A549 (cell line): ENCODE results near the gene RHOT2. TPM values are rescaled to one million over a fixed set of nuclear protein-coding genes. Genes with fewer than 3 reads are reported as not detected.

Experiments used
- ATAC-seq, 2 experiments: fragments of 200-7000 bp in 1 of 2; fragments of >200 bp in 1 of 2; cut with Nextera tagmentation in 1 of 2; cut with Tn5 transposase in 1 of 2; 3 replicates each; pipeline versions ENCODE4 v1.8.0 to v1.9.1; 2018 to 2020; ENCODE audit warnings: mild to moderate bottlenecking in 1 of 2, moderate library complexity in 1 of 2
- CTCF ChIA-PET: fragments of 300-600 bp; sonication (Branson Sonifier 250); formaldehyde crosslinking; extraction: SDS; loops from one replicate; lab custom pipeline; 2021; ENCODE audit warnings: antibody characterized with exemption, inconsistent platforms; lab: Yijun Ruan, JAX
- POLR2A ChIA-PET: fragments of 350-600 bp; formaldehyde crosslinking; extraction: SDS; loops from one replicate; lab custom pipeline; 2021; ENCODE audit warnings: antibody characterized with exemption, inconsistent platforms; lab: Yijun Ruan, JAX
- DNase-seq, 2 experiments: peaks; one replicate each; pipeline versions ENCODE4 v3.0.0 to v3.0.0-alpha.2; 2011 to 2016; ENCODE audit warnings: low read depth in 1 of 2, low spot score in 1 of 2
- FAIRE-seq: peaks from 2 replicates; lab custom pipeline; 2011; peaks lifted over from hg19 to GRCh38; lab: Jason Lieb, UNC
- H3K27ac ChIP-seq, 2 experiments: fragments of >200 bp; sonication (Bioruptor Twin); formaldehyde crosslinking; 3 replicates each; pipeline ENCODE4 v1.5.1; 2016 to 2017
- H3K4me1 ChIP-seq: fragments of >200 bp; sonication (Bioruptor Twin); formaldehyde crosslinking; 3 replicates; pipeline ENCODE4 v1.6.1; 2016
- H3K4me2 ChIP-seq: fragments of >200 bp; sonication (Bioruptor Twin); formaldehyde crosslinking; 3 replicates; pipeline ENCODE4 v1.6.1; 2016
- H3K4me3 ChIP-seq: fragments of >200 bp; sonication (Bioruptor Twin); formaldehyde crosslinking; 3 replicates; pipeline ENCODE4 v1.5.1; 2016
- H3K9me3 ChIP-seq: fragments of >200 bp; sonication (Bioruptor Twin); formaldehyde crosslinking; 3 replicates; pipeline ENCODE4 v1.6.1; 2016
- CEBPB ChIP-seq, 2 experiments: fragments of >200 bp in 1 of 2; sonication (Bioruptor Twin) in 1 of 2; formaldehyde crosslinking in 1 of 2; IDR thresholded peaks; 2 replicates each; pipeline ENCODE4 v1.6.1; 2012 to 2016
- EHMT2 ChIP-seq: fragments of 200-600 bp; sonication (generic); IDR thresholded peaks from 2 replicates; pipeline ENCODE4 v1.6.1; 2016; ENCODE audit warnings: antibody characterized with exemption, low read depth, mild to moderate bottlenecking, moderate library complexity
- HEYL ChIP-seq: fragments of 250-450 bp; sonication (Bioruptor Pico); IDR thresholded peaks from 2 replicates; pipeline ENCODE4 v1.8.0; 2021; ENCODE audit warnings: mild to moderate bottlenecking, moderate library complexity
- HOXA7 ChIP-seq: fragments of 250-450 bp; sonication (Bioruptor Pico); IDR thresholded peaks from 2 replicates; pipeline ENCODE4 v1.5.0; 2020; ENCODE audit warnings: mild to moderate bottlenecking, moderate library complexity
- JUN ChIP-seq, 2 experiments: fragments of >200 bp; sonication (Bioruptor Twin); formaldehyde crosslinking; IDR thresholded peaks; 2 replicates in 1 of 2; 3 replicates in 1 of 2; pipeline ENCODE4 v1.6.1; 2016 to 2017
- KDM1A ChIP-seq: fragments of 200-600 bp; sonication (generic); IDR thresholded peaks from 2 replicates; pipeline ENCODE4 v1.6.1; 2016; ENCODE audit warnings: low read depth, mild to moderate bottlenecking
- KDM5A ChIP-seq: fragments of 200-600 bp; sonication (generic); IDR thresholded peaks from 2 replicates; pipeline ENCODE4 v1.6.1; 2016; ENCODE audit warnings: antibody characterized with exemption, mild to moderate bottlenecking
- NPAS2 ChIP-seq: fragments of 250-450 bp; sonication (Bioruptor Pico); IDR thresholded peaks from 2 replicates; pipeline ENCODE4 v1.8.0; 2022; ENCODE audit warnings: mild to moderate bottlenecking, moderate library complexity, borderline replicate concordance
- NR3C1 ChIP-seq: fragments of >200 bp; sonication (Bioruptor Twin); formaldehyde crosslinking; IDR thresholded peaks from 3 replicates; pipeline ENCODE4 v1.6.1; 2017
- PHF8 ChIP-seq: fragments of 200-600 bp; sonication (generic); IDR thresholded peaks from 2 replicates; pipeline ENCODE4 v1.6.1; 2016; ENCODE audit warnings: low read depth, mild to moderate bottlenecking, antibody characterized with exemption, moderate library complexity, borderline replicate concordance
- RCOR1 ChIP-seq: fragments of 150-350 bp; IDR thresholded peaks from 2 replicates; pipeline ENCODE4 v1.6.1; 2014; ENCODE audit warnings: antibody characterized with exemption, low read length, low read depth
- SREBF2 ChIP-seq: fragments of 450-650 bp; IDR thresholded peaks from 2 replicates; pipeline ENCODE4 v1.6.1; 2014; ENCODE audit warnings: mild to moderate bottlenecking, moderate library complexity
- ZC3H11A ChIP-seq: fragments of 450-650 bp; IDR thresholded peaks from 2 replicates; pipeline ENCODE4 v1.6.1; 2014; ENCODE audit warnings: antibody characterized with exemption, mild to moderate bottlenecking
- ZNF302 ChIP-seq: fragments of 250-450 bp; sonication (Bioruptor Pico); IDR thresholded peaks from 2 replicates; pipeline ENCODE4 v1.9.0; 2021; ENCODE audit warnings: inconsistent platforms, mild to moderate bottlenecking, moderate library complexity
- WGBS: methylation state at CpG from one replicate; pipeline ENCODE4 v1.1.6; 2017; ENCODE audit errors: missing lambda C conversion rate; 5-methylcytosine and 5-hydroxymethylcytosine counted together
- polyA plus RNA-seq, 4 experiments: library from polyadenylated mRNA; depleted of rRNA in 3 of 4; stranded (reverse); fragments of >200 nt; fragmentation: RNase III in 1 of 4; extraction: RNeasy Plus Mini Kit Qiagen cat#74134 plus additional on column Dnase treatment in 1 of 4; gene quantifications; 2 replicates in 3 of 4; 3 replicates in 1 of 4; pipeline ENCODE4 v1.2.3, GENCODE V29; 2011 to 2017
- TF ChIP-seq, protein P1 (sequence below): IDR thresholded peaks from 2 replicates; pipeline ENCODE4 v1.6.1; 2012
- TF ChIP-seq, protein P2 (sequence below): fragments of 450-650 bp; IDR thresholded peaks from 2 replicates; pipeline ENCODE4 v1.6.1; 2014; ENCODE audit warnings: antibody characterized with exemption
- TF ChIP-seq, protein P3 (sequence below): IDR thresholded peaks from 2 replicates; pipeline ENCODE4 v1.6.1; 2012; ENCODE audit warnings: low read depth, borderline replicate concordance

Gene RHOT2
- polyA plus RNA-seq, 2 of the 4 experiments (the other 2 are of a cell fraction), result 38.0 to 83.1 TPM

DNA sequence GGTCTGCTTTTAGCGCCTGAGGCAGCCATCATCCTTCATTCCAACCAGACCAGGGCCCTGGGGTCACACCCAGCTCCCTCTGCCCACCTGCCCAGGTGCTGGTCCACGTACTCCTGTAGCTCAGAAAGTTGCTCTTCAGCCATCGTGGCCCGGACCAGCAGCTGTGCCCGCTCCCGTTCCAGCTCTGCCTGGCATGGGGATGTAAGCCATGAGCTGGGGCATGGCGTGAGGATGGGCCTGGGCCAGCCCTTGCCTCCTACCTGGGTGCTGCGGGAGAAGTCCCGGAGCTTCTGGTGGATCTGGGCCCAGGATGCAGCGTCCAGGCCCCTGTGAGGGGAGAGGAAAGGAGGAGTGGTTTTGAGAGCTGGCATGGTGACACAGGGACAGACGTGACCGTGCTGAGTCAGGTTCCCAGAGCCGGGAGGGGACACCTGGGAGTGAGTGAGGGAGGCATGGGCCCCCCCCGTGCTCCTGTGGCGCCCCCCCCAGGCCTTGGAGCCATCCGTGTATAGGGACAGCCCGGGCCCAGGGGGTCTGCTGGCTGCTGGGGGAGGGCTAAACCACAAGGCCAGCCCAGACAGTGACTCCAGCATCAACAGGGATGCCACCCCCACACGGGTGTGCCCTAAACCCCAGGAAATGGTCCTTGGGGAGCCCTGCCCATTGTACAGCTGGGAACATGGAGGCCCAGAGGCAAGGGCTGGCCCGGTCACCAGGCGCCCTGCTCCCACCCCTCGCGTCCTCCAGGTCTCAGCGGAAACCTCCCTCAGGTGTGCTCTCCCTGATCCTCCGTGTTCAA is 55.1 kb downstream of the RHOT2 start:
- Histone ChIP-seq H3K4me3 (no peak overlapping the region), H3K27ac (no peak overlapping the region), H3K4me2 (no peak overlapping the region), H3K9me3 (no peaks in the 10 kb centered on the region), H3K4me1 (peaks cover 37% of the 10 kb centered on the region)
- FAIRE-seq (no peak), DNase-seq (no peak), ATAC-seq (no peak)
- WGBS, result 88% methylated on average over 14 of the region's 24 CpGs
- ChIA-PET CTCF (interaction anchor here (0.7 to 28.0 kb wide), 5 partner anchors 9 to 62 kb away, joined by 3 to 656 read pairs (median 4); partner anchors contain the start of genes ANTKMT, CCDC78, CIAO3 and FBXL16), POLR2A (interaction anchor here (4.2 kb wide), 1 partner anchor 8 kb away, joined by 23 read pairs; the partner anchor contains the start of gene METRN)
- TF ChIP-seq HEYL (CRISPR knock-in tag) (no peak), CEBPB (IDR thresholded peaks at IDR 0.05) (no peak), RCOR1 (no peak), JUN (IDR thresholded peaks at IDR 0.05) (0 out of 5 replicates have a peak, but pooled peaks of 1 of the 2 experiments have one; percentile 11), ZC3H11A (no peak)

DNA sequence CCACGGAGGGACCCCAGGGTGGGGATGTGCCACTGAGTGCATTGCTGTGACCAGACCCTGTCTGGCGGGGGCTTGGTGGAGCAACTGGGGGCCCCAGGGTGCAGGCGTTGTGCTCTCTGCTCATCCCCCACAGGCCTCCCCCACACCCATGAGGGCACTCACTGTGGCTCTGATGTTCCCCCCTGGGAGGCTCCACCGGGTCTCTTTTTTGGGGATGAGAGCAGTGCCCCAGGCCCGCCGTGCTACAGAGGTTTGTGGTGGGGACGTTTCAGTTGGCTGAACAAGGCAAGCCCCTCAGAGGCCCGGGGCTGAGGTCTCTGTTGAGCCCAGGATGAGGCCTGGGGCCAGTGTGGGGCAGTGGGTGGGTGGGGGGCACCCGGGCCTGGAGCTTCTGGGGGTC is 55.8 kb downstream of the RHOT2 start:
- H3K4me1 ChIP-seq, result peaks cover 32% of the 10 kb centered on the region
- 95% methylated on average over 4 of the region's 9 CpGs for WGBS
- POLR2A ChIA-PET, result interaction anchor here (0.6 to 4.2 kb wide), 2 partner anchors 8 to 11 kb away, joined by 3 to 23 read pairs; partner anchors contain the start of gene METRN

More for the DNA sequence above, 55.8 kb downstream of the RHOT2 start:
- ATAC-seq (no peak), DNase-seq (no peak), FAIRE-seq (no peak)
- Histone ChIP-seq H3K4me3 (no peak overlapping the region), H3K27ac (no peak overlapping the region), H3K9me3 (no peaks in the 10 kb centered on the region)
- CTCF ChIA-PET, result interaction anchor here (1.1 to 28.0 kb wide), 3 partner anchors 9 to 62 kb away, joined by 3 to 656 read pairs (median 656); partner anchors contain the start of genes ANTKMT, CCDC78, CIAO3 and FBXL16
- no peak for TF ChIP-seq HOXA7 (CRISPR knock-in tag)
- TF ChIP-seq EHMT2, result no peak
- TF ChIP-seq ZNF302, result no peak
- TF ChIP-seq ZC3H11A, result no peak
- TF ChIP-seq NPAS2, result no peak
- TF ChIP-seq SREBF2, result no peak
- TF ChIP-seq, protein P1, sequence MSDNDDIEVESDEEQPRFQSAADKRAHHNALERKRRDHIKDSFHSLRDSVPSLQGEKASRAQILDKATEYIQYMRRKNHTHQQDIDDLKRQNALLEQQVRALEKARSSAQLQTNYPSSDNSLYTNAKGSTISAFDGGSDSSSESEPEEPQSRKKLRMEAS, result no peak
- no peak for TF ChIP-seq KDM5A
- no peak for TF ChIP-seq HEYL (CRISPR knock-in tag)
- TF ChIP-seq PHF8, result no peak
- TF ChIP-seq, protein P2, sequence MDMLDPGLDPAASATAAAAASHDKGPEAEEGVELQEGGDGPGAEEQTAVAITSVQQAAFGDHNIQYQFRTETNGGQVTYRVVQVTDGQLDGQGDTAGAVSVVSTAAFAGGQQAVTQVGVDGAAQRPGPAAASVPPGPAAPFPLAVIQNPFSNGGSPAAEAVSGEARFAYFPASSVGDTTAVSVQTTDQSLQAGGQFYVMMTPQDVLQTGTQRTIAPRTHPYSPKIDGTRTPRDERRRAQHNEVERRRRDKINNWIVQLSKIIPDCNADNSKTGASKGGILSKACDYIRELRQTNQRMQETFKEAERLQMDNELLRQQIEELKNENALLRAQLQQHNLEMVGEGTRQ, result no peak
- TF ChIP-seq KDM1A, result no peak
- TF ChIP-seq, protein P3, sequence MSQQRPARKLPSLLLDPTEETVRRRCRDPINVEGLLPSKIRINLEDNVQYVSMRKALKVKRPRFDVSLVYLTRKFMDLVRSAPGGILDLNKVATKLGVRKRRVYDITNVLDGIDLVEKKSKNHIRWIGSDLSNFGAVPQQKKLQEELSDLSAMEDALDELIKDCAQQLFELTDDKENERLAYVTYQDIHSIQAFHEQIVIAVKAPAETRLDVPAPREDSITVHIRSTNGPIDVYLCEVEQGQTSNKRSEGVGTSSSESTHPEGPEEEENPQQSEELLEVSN, result no peak
- no peak for TF ChIP-seq NR3C1
- TF ChIP-seq, all 56 proteins: peak for 0
- no peak overlapping the region for H3K4me2 ChIP-seq

Other genes starting within 250 kb of the RHOT2 start
- gene RAB11FIP3, start 242.5 kb upstream of the RHOT2 start, polyA plus RNA-seq (2011; rRNA removed), result 6.7 and 9.7 TPM in 2 replicates
- gene RAB11FIP3, start 242.5 kb upstream of the RHOT2 start, polyA plus RNA-seq (2017; fragmentation: RNase III; extraction: RNeasy Plus Mini Kit Qiagen cat#74134 plus additional on column Dnase treatment), result 18.0 to 19.1 TPM (median 18.4 TPM) in 3 replicates
- 10.0 and 11.4 TPM in 2 replicates for gene CAPN15, start 140.4 kb upstream of the RHOT2 start, polyA plus RNA-seq (2011; rRNA removed)
- 31.3 to 33.9 TPM (median 33.3 TPM) in 3 replicates for gene CAPN15, start 140.4 kb upstream of the RHOT2 start, polyA plus RNA-seq (2017; fragmentation: RNase III; extraction: RNeasy Plus Mini Kit Qiagen cat#74134 plus additional on column Dnase treatment)
- 0.04 TPM in 1 of 2 replicates, not detected in the other for gene PRR35, start 107.7 kb upstream of the RHOT2 start, polyA plus RNA-seq (2011; rRNA removed)
- gene PRR35, start 107.7 kb upstream of the RHOT2 start, polyA plus RNA-seq (2017; fragmentation: RNase III; extraction: RNeasy Plus Mini Kit Qiagen cat#74134 plus additional on column Dnase treatment), result 0.04 to 0.10 TPM (median 0.04 TPM) in 3 replicates
- gene NHLRC4, start 101.1 kb upstream of the RHOT2 start, polyA plus RNA-seq (2011; rRNA removed), result 0.03 and 0.13 TPM in 2 replicates
- 0.07 to 0.09 TPM (median 0.08 TPM) in 3 replicates for gene NHLRC4, start 101.1 kb upstream of the RHOT2 start, polyA plus RNA-seq (2017; fragmentation: RNase III; extraction: RNeasy Plus Mini Kit Qiagen cat#74134 plus additional on column Dnase treatment)
- 13.2 and 15.7 TPM in 2 replicates for gene PIGQ, start 98.2 kb upstream of the RHOT2 start, polyA plus RNA-seq (2011; rRNA removed)
- 25.2 to 32.2 TPM (median 31.2 TPM) in 3 replicates for gene PIGQ, start 98.2 kb upstream of the RHOT2 start, polyA plus RNA-seq (2017; fragmentation: RNase III; extraction: RNeasy Plus Mini Kit Qiagen cat#74134 plus additional on column Dnase treatment)
- gene RAB40C, start 78.1 kb upstream of the RHOT2 start, polyA plus RNA-seq (2011; rRNA removed), result 4.4 and 4.9 TPM in 2 replicates
- 8.1 to 9.7 TPM (median 8.5 TPM) in 3 replicates for gene RAB40C, start 78.1 kb upstream of the RHOT2 start, polyA plus RNA-seq (2017; fragmentation: RNase III; extraction: RNeasy Plus Mini Kit Qiagen cat#74134 plus additional on column Dnase treatment)
- gene WFIKKN1, start 37.1 kb upstream of the RHOT2 start, polyA plus RNA-seq (2011; rRNA removed), result 0.05 TPM in 1 of 2 replicates, not detected in the other
- 0.15 to 0.23 TPM (median 0.17 TPM) in 3 replicates for gene WFIKKN1, start 37.1 kb upstream of the RHOT2 start, polyA plus RNA-seq (2017; fragmentation: RNase III; extraction: RNeasy Plus Mini Kit Qiagen cat#74134 plus additional on column Dnase treatment)
- gene METTL26, start 31.8 kb upstream of the RHOT2 start, polyA plus RNA-seq (2011; rRNA removed), result 44.2 and 47.2 TPM in 2 replicates
- 78.3 to 83.6 TPM (median 80.3 TPM) in 3 replicates for gene METTL26, start 31.8 kb upstream of the RHOT2 start, polyA plus RNA-seq (2017; fragmentation: RNase III; extraction: RNeasy Plus Mini Kit Qiagen cat#74134 plus additional on column Dnase treatment)
- 10.7 and 12.9 TPM in 2 replicates for gene MCRIP2, start 26.3 kb upstream of the RHOT2 start, polyA plus RNA-seq (2011; rRNA removed)
- 20.3 to 21.3 TPM (median 21.3 TPM) in 3 replicates for gene MCRIP2, start 26.3 kb upstream of the RHOT2 start, polyA plus RNA-seq (2017; fragmentation: RNase III; extraction: RNeasy Plus Mini Kit Qiagen cat#74134 plus additional on column Dnase treatment)
- 6.5 and 7.3 TPM in 2 replicates for gene WDR90, start 18.8 kb upstream of the RHOT2 start, polyA plus RNA-seq (2011; rRNA removed)
- 28.1 to 31.4 TPM (median 30.7 TPM) in 3 replicates for gene WDR90, start 18.8 kb upstream of the RHOT2 start, polyA plus RNA-seq (2017; fragmentation: RNase III; extraction: RNeasy Plus Mini Kit Qiagen cat#74134 plus additional on column Dnase treatment)
- gene RHBDL1, start 7.5 kb downstream of the RHOT2 start, polyA plus RNA-seq (2011; rRNA removed), result 0.56 and 0.75 TPM in 2 replicates
- gene RHBDL1, start 7.5 kb downstream of the RHOT2 start, polyA plus RNA-seq (2017; fragmentation: RNase III; extraction: RNeasy Plus Mini Kit Qiagen cat#74134 plus additional on column Dnase treatment), result 1.2 to 1.6 TPM (median 1.4 TPM) in 3 replicates
- 53.2 and 60.6 TPM in 2 replicates for gene STUB1, start 12.3 kb downstream of the RHOT2 start, polyA plus RNA-seq (2011; rRNA removed)
- gene STUB1, start 12.3 kb downstream of the RHOT2 start, polyA plus RNA-seq (2017; fragmentation: RNase III; extraction: RNeasy Plus Mini Kit Qiagen cat#74134 plus additional on column Dnase treatment), result 90.0 to 93.5 TPM (median 90.4 TPM) in 3 replicates
- gene JMJD8, start 16.2 kb downstream of the RHOT2 start, polyA plus RNA-seq (2011; rRNA removed), result 37.5 and 43.8 TPM in 2 replicates
- gene JMJD8, start 16.2 kb downstream of the RHOT2 start, polyA plus RNA-seq (2017; fragmentation: RNase III; extraction: RNeasy Plus Mini Kit Qiagen cat#74134 plus additional on column Dnase treatment), result 72.6 to 77.0 TPM (median 73.7 TPM) in 3 replicates
- 2.7 and 3.0 TPM in 2 replicates for gene WDR24, start 22.3 kb downstream of the RHOT2 start, polyA plus RNA-seq (2011; rRNA removed)
- 5.6 to 7.6 TPM (median 6.6 TPM) in 3 replicates for gene WDR24, start 22.3 kb downstream of the RHOT2 start, polyA plus RNA-seq (2017; fragmentation: RNase III; extraction: RNeasy Plus Mini Kit Qiagen cat#74134 plus additional on column Dnase treatment)
- 0.53 and 0.54 TPM in 2 replicates for gene FBXL16, start 37.7 kb downstream of the RHOT2 start, polyA plus RNA-seq (2011; rRNA removed)
- 1.1 to 1.4 TPM (median 1.2 TPM) in 3 replicates for gene FBXL16, start 37.7 kb downstream of the RHOT2 start, polyA plus RNA-seq (2017; fragmentation: RNase III; extraction: RNeasy Plus Mini Kit Qiagen cat#74134 plus additional on column Dnase treatment)
- gene METRN, start 47.0 kb downstream of the RHOT2 start, polyA plus RNA-seq (2011; rRNA removed), result 33.8 and 41.0 TPM in 2 replicates
- 72.7 to 82.2 TPM (median 81.0 TPM) in 3 replicates for gene METRN, start 47.0 kb downstream of the RHOT2 start, polyA plus RNA-seq (2017; fragmentation: RNase III; extraction: RNeasy Plus Mini Kit Qiagen cat#74134 plus additional on column Dnase treatment)
- gene ANTKMT, start 53.0 kb downstream of the RHOT2 start, polyA plus RNA-seq (2011; rRNA removed), result 10.9 and 11.9 TPM in 2 replicates
- 49.2 to 55.8 TPM (median 55.2 TPM) in 3 replicates for gene ANTKMT, start 53.0 kb downstream of the RHOT2 start, polyA plus RNA-seq (2017; fragmentation: RNase III; extraction: RNeasy Plus Mini Kit Qiagen cat#74134 plus additional on column Dnase treatment)
- gene CCDC78, start 58.3 kb downstream of the RHOT2 start, polyA plus RNA-seq (2011; rRNA removed), result 1.1 and 1.7 TPM in 2 replicates
- 4.7 to 5.9 TPM (median 5.6 TPM) in 3 replicates for gene CCDC78, start 58.3 kb downstream of the RHOT2 start, polyA plus RNA-seq (2017; fragmentation: RNase III; extraction: RNeasy Plus Mini Kit Qiagen cat#74134 plus additional on column Dnase treatment)
- gene HAGHL, start 59.0 kb downstream of the RHOT2 start, polyA plus RNA-seq (2011; rRNA removed), result 3.5 and 4.4 TPM in 2 replicates
- 21.4 to 22.0 TPM (median 21.7 TPM) in 3 replicates for gene HAGHL, start 59.0 kb downstream of the RHOT2 start, polyA plus RNA-seq (2017; fragmentation: RNase III; extraction: RNeasy Plus Mini Kit Qiagen cat#74134 plus additional on column Dnase treatment)
- gene CIAO3, start 72.9 kb downstream of the RHOT2 start, polyA plus RNA-seq (2011; rRNA removed), result 17.4 and 19.3 TPM in 2 replicates
- gene CIAO3, start 72.9 kb downstream of the RHOT2 start, polyA plus RNA-seq (2017; fragmentation: RNase III; extraction: RNeasy Plus Mini Kit Qiagen cat#74134 plus additional on column Dnase treatment), result 20.9 to 24.6 TPM (median 23.0 TPM) in 3 replicates
- gene MSLN, start 92.6 kb downstream of the RHOT2 start, polyA plus RNA-seq (2011; rRNA removed), result 1.8 and 2.4 TPM in 2 replicates
- 2.7 to 3.6 TPM (median 3.1 TPM) in 3 replicates for gene MSLN, start 92.6 kb downstream of the RHOT2 start, polyA plus RNA-seq (2017; fragmentation: RNase III; extraction: RNeasy Plus Mini Kit Qiagen cat#74134 plus additional on column Dnase treatment)
- gene RPUSD1, start 120.2 kb downstream of the RHOT2 start, polyA plus RNA-seq (2011; rRNA removed), result 10.6 and 10.8 TPM in 2 replicates
- gene RPUSD1, start 120.2 kb downstream of the RHOT2 start, polyA plus RNA-seq (2017; fragmentation: RNase III; extraction: RNeasy Plus Mini Kit Qiagen cat#74134 plus additional on column Dnase treatment), result 26.9 to 29.3 TPM (median 29.0 TPM) in 3 replicates
- 4.8 and 5.1 TPM in 2 replicates for gene CHTF18, start 120.5 kb downstream of the RHOT2 start, polyA plus RNA-seq (2011; rRNA removed)
- 32.5 to 36.7 TPM (median 33.8 TPM) in 3 replicates for gene CHTF18, start 120.5 kb downstream of the RHOT2 start, polyA plus RNA-seq (2017; fragmentation: RNase III; extraction: RNeasy Plus Mini Kit Qiagen cat#74134 plus additional on column Dnase treatment)
- gene GNG13, start 132.6 kb downstream of the RHOT2 start, polyA plus RNA-seq (2011; rRNA removed), result not detected in 2 replicates
- 0.09 TPM in 1 of 3 replicates, not detected in the others for gene GNG13, start 132.6 kb downstream of the RHOT2 start, polyA plus RNA-seq (2017; fragmentation: RNase III; extraction: RNeasy Plus Mini Kit Qiagen cat#74134 plus additional on column Dnase treatment)